ENCODE data around the gene EIF2B4. TPM values are rescaled to one million over a fixed set of nuclear protein-coding genes. Genes with fewer than 3 reads are reported as not detected.
"Not testable (repeated sequence)": the region's sequence is repeated elsewhere in the genome, so short reads cannot be mapped to it uniquely, and the experiment has no call there.

EIF2B4 gene
- total and polyA plus RNA-seq, 2 of the 13 experiments (the other 11 are each of a cell fraction or from before 2014, with no cell fraction given) = 91.5 to 96.4 TPM

DNA sequence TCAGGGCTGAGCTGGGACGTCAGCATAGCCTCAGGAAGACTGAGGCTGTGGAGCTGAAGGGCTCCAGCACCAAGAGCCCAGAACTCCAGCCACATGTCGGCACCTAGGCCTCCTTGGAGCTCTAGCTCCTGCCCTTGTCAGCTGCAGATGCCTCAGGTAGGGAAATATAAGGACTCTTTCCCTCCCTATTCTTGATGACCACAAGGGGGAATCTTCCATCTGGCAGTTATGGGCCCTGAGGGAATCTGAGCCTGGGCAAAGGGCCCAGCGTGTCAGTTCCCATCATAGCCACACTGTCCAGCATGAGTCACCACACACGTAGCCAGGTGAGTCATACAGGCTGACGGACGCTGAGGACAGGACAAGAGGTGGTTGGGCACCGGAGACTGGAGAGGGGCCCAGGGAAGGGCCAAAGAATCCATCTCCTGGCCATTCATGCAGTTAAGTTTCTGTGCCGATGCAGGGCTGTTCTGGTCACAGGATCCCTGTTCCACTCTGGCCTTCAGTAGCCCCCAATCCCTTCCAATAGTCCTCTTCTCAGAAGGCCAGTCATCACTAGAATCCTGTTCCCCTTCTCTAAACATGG lies 49.1 kb downstream of the EIF2B4 start (continued):
- TF ChIP-seq, protein P1, sequence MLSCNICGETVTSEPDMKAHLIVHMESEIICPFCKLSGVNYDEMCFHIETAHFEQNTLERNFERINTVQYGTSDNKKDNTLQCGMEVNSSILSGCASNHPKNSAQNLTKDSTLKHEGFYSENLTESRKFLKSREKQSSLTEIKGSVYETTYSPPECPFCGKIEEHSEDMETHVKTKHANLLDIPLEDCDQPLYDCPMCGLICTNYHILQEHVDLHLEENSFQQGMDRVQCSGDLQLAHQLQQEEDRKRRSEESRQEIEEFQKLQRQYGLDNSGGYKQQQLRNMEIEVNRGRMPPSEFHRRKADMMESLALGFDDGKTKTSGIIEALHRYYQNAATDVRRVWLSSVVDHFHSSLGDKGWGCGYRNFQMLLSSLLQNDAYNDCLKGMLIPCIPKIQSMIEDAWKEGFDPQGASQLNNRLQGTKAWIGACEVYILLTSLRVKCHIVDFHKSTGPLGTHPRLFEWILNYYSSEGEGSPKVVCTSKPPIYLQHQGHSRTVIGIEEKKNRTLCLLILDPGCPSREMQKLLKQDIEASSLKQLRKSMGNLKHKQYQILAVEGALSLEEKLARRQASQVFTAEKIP (CRISPR knock-in tag; IDR thresholded peaks at IDR 0.05; ENCODE audit: borderline replicate concordance) = no peak
- TF ChIP-seq, protein P2, sequence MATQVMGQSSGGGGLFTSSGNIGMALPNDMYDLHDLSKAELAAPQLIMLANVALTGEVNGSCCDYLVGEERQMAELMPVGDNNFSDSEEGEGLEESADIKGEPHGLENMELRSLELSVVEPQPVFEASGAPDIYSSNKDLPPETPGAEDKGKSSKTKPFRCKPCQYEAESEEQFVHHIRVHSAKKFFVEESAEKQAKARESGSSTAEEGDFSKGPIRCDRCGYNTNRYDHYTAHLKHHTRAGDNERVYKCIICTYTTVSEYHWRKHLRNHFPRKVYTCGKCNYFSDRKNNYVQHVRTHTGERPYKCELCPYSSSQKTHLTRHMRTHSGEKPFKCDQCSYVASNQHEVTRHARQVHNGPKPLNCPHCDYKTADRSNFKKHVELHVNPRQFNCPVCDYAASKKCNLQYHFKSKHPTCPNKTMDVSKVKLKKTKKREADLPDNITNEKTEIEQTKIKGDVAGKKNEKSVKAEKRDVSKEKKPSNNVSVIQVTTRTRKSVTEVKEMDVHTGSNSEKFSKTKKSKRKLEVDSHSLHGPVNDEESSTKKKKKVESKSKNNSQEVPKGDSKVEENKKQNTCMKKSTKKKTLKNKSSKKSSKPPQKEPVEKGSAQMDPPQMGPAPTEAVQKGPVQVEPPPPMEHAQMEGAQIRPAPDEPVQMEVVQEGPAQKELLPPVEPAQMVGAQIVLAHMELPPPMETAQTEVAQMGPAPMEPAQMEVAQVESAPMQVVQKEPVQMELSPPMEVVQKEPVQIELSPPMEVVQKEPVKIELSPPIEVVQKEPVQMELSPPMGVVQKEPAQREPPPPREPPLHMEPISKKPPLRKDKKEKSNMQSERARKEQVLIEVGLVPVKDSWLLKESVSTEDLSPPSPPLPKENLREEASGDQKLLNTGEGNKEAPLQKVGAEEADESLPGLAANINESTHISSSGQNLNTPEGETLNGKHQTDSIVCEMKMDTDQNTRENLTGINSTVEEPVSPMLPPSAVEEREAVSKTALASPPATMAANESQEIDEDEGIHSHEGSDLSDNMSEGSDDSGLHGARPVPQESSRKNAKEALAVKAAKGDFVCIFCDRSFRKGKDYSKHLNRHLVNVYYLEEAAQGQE (IDR thresholded peaks at IDR 0.05; ENCODE audit: borderline replicate concordance in 1 of 2, low read depth in 1 of 2, low read length in 2 of 2) = peak in 1 of 2 experiments; percentile 74; a peak in 2 of 4 replicates
- TF ChIP-seq, protein P3, sequence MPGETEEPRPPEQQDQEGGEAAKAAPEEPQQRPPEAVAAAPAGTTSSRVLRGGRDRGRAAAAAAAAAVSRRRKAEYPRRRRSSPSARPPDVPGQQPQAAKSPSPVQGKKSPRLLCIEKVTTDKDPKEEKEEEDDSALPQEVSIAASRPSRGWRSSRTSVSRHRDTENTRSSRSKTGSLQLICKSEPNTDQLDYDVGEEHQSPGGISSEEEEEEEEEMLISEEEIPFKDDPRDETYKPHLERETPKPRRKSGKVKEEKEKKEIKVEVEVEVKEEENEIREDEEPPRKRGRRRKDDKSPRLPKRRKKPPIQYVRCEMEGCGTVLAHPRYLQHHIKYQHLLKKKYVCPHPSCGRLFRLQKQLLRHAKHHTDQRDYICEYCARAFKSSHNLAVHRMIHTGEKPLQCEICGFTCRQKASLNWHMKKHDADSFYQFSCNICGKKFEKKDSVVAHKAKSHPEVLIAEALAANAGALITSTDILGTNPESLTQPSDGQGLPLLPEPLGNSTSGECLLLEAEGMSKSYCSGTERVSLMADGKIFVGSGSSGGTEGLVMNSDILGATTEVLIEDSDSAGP (CRISPR knock-in tag; IDR thresholded peaks at IDR 0.05; ENCODE audit: borderline replicate concordance) = peak; percentile 69
- TF ChIP-seq SNAPC2 (CRISPR knock-in tag; IDR thresholded peaks at IDR 0.05) = no peak
- TF ChIP-seq, protein P4, sequence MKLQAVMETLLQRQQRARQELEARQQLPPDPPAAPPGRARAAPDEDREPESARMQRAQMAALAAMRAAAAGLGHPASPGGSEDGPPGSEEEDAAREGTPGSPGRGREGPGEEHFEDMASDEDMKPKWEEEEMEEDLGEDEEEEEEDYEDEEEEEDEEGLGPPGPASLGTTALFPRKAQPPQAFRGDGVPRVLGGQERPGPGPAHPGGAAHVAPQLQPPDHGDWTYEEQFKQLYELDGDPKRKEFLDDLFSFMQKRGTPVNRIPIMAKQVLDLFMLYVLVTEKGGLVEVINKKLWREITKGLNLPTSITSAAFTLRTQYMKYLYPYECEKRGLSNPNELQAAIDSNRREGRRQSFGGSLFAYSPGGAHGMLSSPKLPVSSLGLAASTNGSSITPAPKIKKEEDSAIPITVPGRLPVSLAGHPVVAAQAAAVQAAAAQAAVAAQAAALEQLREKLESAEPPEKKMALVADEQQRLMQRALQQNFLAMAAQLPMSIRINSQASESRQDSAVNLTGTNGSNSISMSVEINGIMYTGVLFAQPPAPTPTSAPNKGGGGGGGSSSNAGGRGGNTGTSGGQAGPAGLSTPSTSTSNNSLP (IDR thresholded peaks at IDR 0.05; ENCODE audit: low read depth, low read length) = peak; percentile 87

DNA sequence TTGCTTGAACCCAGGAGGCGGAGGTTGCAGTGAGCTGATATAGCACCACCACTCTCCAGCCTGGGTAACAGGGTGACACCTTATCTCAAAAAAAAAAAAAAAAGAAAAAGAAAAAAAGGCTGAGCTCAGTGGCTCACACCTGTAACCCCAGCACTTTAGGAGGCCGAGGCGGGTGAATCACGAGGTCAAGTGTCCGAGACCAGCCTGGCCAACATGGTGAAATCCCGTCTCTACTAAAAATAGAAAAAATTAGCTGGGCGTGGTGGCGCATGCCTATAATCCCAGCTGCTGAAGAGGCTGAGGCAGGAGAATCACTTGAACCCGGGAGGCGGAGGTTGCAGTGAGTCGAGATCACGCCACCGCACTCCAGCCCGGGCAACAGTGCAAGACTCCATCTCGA lies 50.3 kb downstream of the EIF2B4 start:
- H3K36me3 ChIP-seq (replicated peaks in 1 of 2; ENCODE audit: control insufficient read depth in 1 of 2, insufficient read depth in 2 of 2, low read length in 2 of 2); intact Hi-C loops (cut with micrococcal nuclease; ENCODE audit: unreplicated experiment); DNase-seq (ENCODE audit: low spot score); H3K9ac ChIP-seq (ENCODE audit: insufficient read depth, low read depth, low read length); H3K4me2 ChIP-seq (ENCODE audit: low read depth, low read length); H2AFZ ChIP-seq (ENCODE audit: low read length); BruUV-seq (replicated peaks); H3K27ac ChIP-seq (ENCODE audit: extremely low read length, insufficient read depth, low read length); FAIRE-seq; ATAC-seq; H3K9me3 ChIP-seq (ENCODE audit: low read length); H4K20me1 ChIP-seq (ENCODE audit: insufficient read depth, low read length); H3K4me3 ChIP-seq (replicated peaks in 1 of 3; ENCODE audit: insufficient read depth in 1 of 3, low read depth in 2 of 3, low read length in 3 of 3); H3K27me3 ChIP-seq (ENCODE audit: control insufficient read depth in 1 of 2, insufficient read depth in 2 of 2, low read length in 2 of 2): not testable (repeated sequence)
- in situ Hi-C loops (cut with HindIII; ENCODE audit: extremely low pct_ligation_motif_present, low pct_unique_long_range_greater_than_20kb) = loop anchor here (5.0 kb wide), 1 partner anchor 52 kb away; the partner anchor contains the start of genes EIF2B4 and SNX17
- peaks cover 40% of the 10 kb centered on the region for H3K4me1 ChIP-seq (ENCODE audit: insufficient read depth, low read length)
- POLR2A ChIA-PET = interaction anchor here (1.4 to 5.0 kb wide), 4 partner anchors 17 to 90 kb away, joined by 5 to 52 read pairs (median 10); partner anchors contain the start of genes EIF2B4, GTF3C2 and PPM1G
- H3K79me2 ChIP-seq (ENCODE audit: insufficient read depth, low read length) = peaks cover 25% of the 10 kb centered on the region
- CTCF ChIA-PET (ENCODE audit: low intra/inter-chr PET ratio, low total read pairs) = interaction anchor here (0.6 to 1.9 kb wide), 3 partner anchors 9 to 50 kb away, joined by 3 to 15 read pairs (median 8); partner anchors contain the start of genes EIF2B4 and SNX17
- WGBS (ENCODE audit: low lambda C conversion rate) = 97% methylated on average over 15 of the region's 15 CpGs
